HG03095 (cell line): ENCODE results near the gene EFNA1.

ENCODE experiments used
- ATAC-seq: cut with Tn5 transposase; IDR thresholded peaks from one replicate; pipeline ENCODE4 v1.9.1; 2021; ENCODE audit warnings: moderate library complexity; ENCODE audit not compliant: unreplicated experiment

EFNA1 gene, protein sequence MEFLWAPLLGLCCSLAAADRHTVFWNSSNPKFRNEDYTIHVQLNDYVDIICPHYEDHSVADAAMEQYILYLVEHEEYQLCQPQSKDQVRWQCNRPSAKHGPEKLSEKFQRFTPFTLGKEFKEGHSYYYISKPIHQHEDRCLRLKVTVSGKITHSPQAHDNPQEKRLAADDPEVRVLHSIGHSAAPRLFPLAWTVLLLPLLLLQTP

DNA sequence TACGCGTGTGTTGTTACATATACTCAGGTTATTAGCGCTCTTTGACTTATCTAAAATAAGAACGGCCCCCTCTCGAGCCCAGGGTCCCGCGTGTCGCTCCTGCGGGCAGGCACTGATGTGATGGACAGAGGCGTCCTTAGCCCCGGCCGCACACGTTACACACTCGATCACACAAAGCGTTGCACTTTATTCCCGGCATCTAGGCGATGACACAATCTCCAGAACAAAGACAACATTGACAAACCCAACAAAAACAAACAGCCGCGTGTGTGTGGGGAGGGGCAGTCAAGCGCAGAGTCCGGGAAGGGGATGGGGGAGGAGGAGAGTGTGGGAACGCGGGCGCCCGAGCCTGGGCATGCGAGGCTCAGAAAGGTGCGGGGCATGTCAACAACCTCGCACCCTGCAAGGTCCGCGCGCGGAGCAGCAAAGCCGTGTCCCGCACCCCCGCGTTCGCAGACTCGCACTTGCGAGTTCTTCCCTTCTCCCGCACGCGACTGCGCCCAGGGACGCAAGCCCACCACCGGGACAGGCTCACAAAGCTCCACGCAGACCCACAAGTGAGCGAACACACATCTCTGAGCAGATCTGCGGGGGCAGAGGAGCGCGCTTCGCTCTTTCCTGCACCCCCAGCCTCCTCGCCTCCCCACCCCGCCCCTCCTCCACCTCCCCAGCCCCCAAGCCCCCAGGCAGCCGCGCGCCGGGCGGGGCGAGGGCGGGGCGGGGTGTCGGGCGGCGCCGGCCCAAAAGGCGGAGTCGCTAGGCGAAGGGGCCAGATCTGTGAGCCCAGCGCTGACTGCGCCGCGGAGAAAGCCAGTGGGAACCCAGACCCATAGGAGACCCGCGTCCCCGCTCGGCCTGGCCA is at the start of gene EFNA1:
Gene EFNA1 (plus strand): TSS at position 772 of the 862 bp plus-strand sequence. CDS start 102 bp downstream, outside the sequence.
- no peak for ATAC-seq

DNA sequence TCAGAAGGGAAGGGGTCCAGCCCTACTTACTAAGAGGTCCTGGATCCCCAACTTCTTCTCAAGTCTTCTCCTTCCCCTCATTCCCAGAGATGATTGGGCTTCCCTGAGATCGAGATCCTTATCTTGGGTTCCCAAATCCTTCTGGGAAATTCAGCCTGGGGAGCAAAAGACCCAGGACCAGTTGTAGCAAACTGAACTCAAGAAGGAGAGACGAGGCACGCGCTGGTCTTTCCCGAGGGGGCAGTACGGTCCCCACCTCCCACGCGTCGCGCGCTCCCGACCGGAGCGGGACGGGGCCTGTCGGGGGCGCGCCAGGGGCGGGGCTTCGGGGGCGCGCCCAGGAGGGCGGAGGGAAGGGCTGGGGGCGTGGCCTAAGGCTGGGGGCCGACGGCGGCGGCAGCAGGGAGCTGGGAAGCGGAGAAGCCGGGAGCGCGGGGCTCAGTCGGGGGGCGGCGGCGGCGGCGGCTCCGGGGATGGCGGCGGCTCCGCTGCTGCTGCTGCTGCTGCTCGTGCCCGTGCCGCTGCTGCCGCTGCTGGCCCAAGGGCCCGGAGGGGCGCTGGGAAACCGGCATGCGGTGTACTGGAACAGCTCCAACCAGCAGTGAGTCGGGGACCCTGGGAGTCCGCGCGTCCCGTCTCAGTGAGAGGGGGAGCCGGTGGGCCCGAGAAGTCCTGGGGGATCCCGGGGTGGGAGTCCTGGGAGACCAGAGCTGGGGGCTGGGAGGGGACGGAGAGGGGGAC is 49.0 kb upstream of the EFNA1 start, which contains the start of gene EFNA3:
Gene EFNA3 (plus strand): TSS at position 369 of the 741 bp plus-strand sequence. CDS start 105 bp downstream, at position 474.
- ATAC-seq = no peak

DNA sequence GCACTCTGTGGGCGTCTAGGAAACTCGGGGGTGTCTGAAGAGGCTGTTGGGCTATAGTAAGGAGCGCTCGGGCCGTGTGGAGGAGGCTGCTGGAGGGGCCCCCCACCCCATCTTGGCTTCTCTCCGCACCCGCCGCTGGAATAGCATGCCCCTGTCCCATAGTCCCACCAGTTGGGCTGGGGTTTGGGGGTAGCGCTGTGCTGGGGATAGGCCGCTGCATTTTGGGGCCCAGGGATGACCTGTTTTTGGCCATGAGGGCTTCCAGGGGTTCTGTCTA is 48.5 kb upstream of the EFNA1 start:
- ATAC-seq = no peak

DNA sequence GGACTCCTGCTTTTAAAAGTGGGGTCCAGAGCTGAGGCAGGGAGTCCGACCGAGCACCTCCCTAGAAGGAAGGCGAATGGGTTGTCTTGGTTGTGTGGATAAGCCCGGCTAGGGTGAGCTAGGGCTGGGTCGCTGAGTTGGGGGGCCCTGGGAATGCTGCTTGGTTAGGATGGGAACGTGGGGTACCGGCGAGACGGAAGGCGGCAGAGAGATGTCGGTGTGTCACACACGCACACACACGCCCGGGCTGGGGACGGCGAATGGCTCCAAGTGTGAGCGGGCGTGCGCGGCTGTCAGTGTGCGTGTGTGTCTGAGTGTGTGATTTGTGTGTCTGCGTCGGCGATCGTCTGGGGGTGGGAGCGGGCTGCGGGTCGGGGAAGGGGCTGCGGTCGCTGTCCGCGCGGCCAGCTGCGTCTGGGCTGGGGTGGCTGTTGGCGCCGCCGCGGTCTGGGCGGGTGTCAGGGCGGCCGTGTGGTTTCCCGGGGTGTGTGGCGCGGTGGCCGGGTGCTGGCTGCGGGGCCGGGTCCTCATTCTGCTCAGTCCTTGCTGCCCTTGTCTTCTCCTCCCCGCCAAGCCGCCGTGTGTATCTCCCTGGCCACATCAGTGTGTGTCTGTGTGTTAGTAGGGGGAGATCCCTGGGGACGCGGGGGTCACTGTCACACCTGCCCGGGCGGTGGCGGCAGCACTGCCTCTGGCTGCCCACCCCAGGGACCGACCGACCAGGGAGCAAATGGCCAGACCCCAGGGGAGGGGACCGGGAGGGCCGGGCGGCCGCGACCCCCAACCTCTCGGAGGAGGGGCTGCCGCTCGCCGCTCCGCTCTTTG is 48.0 kb upstream of the EFNA1 start:
- no peak for ATAC-seq

DNA sequence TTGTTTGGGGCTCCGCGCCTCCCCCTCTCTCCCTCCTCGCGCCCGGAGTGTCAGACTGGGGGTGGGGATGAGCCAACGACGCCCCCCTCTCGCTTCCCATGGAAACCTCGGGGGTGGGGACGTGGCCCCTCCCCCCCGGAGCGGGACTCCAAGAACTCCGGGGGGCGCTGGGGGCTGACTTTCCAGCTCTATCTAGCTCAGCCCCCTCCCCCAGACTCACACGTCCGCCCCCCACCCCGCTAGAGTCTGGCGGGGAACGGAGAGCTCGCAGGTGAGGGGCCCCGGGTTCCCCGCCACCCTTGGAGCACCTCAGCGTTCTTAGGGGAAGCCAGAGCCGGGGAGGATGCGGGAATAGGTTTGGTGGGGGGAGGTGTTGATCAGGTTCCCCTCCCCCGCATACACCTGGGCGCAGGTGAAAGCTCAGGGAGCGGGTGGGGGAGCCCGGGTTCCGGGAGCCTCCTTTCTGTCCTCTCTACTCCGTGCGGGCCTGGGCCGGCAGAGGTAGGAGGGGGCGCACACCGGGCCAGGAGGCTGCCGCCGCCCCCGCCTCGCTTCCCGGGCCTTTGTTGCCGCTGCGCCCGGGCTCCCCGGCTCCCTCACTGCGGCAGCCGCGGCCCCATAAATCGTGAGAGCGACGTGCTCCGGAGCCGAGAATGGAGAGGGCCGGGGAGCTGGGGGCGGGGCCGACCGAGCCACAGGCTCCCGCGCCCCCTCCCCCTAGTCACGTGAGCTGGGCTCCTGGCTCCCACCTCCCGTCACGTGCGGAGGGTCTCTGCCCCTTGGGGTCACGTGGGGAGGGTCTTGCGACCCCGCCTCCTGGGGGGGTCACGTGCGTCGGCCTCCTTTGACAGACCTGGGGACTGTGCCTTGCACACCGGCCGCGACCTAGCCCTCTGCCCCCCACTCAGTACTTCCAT is 47.1 kb upstream of the EFNA1 start:
- ATAC-seq = no peak

DNA sequence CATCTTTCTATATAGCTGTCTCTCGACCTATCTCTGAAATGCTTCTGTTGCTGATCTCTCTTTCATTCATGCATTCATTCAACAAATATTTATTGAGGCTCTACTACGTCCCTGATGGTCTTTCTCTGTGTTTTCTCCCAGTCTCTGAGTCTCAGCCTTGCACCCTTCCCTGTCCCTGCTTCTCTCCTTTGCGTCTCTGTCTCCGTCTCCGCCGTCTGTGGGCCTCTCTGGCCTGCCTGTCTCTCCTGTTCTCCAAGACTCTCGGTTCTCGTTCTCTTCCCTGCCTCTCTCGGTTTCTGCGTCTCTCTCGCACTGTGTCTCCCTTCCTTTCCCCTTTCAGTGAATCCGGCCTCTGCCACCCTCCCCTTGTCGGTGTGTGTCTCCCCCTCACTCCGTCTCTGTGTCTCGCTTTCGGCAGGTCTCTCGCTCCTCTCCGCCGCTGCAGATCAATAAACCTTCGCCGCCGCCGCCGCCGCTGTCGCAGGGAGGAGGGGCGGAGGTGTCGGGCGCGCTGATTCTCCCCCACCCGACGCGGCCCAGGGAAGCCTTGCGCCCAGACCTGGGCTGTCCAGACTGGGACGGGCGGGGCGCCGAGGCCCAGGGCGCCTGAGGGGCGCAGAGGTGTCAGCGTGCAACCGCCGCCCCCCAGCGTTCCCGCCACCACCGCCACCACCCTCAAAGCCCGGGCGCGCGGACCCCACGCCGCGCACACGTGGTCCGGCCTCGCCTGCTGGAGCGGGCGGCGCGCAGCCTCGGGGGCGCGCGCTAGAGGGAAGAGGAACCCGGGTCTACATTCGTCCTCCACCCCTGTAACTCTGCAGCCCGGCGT is 46.0 kb upstream of the EFNA1 start:
- ATAC-seq = no peak

DNA sequence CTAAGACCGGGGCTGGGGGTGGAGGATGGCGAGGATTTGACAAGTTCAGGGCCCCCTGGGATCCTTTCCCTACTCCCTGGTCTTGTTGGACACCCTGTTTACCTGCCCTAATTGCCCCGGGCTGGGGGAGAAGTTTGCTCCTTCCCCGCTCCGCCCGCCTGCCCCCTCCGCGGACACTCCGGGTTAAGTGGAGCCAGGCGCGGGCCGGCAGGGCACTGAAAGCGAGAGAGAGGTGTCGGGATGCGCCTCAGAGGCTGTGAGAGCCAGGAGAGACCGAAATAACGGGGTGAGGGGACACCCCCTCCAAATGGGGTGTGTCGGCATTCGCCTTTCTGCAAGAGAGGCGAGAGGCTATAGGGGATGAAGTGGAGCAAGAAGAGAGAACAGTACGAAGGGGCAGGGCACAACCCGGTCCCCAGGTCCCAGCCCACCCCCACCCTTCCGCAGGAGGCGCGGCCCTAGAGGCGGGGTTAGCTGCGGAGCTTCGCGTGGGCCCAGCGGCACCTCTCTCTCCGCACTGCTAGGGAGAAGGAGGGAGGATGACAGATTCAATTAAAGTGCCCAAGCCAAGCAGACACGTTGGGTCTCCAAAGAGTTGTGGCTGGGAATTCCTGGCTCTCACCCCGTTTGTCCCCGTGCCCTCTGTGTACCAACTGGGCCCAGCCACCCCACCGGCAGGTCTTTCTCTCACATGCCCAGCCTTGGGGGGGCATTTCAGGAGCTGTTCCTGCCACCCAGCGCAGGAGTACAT is 45.2 kb upstream of the EFNA1 start:
- ATAC-seq = no peak

DNA sequence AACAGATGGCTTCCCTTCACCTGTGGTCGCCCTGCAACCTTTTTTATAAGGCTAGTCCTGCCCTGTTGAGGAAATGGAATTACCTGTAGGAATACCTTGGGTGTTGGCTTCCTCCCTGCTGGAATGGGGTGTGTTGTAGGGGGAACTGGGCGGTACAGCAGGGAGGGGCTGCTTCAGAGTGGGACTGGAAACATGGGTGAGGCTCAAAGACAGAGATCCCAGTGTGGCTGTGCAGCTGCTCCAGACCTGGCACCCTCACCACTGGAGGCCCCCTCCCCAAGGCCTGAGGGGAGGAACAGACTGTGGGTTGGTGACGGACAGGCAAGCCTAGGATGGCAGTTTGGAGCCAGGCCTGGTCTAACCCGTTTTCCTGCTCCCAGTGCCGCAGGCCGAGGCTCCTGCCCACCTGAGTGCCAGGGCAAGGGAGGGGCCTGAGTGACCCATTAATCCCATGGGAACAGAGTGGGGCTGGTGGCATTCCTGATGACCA is 44.6 kb upstream of the EFNA1 start:
- ATAC-seq = no peak

DNA sequence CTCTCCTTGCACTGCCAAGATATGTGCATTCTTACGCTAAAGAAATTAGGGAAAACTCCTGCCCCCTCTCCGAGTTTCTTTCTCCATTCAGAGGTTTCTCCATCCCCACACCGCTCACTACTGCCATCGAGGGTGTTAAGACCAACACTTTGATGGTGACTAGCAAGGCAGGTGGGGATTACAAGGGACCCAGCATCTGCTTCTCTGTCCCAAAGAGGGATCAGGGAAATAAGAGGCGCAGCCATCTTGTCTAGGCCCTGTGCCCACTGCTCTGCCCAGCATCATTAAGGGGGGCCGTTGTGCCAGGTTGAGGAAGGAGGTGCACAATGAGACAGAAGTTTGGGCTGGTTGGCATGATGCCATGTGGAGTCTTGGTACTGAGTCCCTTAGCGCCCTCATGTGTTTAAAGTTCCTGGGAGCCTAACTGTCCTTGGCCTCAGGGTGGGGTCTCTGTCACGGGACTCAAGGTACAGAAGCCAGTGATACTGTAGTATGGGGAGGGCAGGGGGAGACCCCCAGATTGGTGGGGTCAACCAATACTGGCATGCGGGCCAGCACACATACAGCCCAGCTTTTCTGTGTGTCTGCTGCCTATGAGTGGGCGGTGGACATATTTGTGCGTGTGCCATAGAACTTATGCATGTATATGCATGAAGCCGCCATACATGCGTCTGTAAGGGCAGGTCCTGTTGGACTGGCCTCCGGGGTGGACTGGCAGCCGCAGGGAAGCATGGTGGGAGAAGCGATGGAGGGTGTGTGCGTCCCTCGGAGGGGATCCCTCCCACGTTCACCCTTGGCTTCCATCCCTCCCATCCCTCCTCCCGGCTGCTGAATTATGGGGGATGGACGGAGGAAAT is 43.6 kb upstream of the EFNA1 start:
- ATAC-seq = no peak

DNA sequence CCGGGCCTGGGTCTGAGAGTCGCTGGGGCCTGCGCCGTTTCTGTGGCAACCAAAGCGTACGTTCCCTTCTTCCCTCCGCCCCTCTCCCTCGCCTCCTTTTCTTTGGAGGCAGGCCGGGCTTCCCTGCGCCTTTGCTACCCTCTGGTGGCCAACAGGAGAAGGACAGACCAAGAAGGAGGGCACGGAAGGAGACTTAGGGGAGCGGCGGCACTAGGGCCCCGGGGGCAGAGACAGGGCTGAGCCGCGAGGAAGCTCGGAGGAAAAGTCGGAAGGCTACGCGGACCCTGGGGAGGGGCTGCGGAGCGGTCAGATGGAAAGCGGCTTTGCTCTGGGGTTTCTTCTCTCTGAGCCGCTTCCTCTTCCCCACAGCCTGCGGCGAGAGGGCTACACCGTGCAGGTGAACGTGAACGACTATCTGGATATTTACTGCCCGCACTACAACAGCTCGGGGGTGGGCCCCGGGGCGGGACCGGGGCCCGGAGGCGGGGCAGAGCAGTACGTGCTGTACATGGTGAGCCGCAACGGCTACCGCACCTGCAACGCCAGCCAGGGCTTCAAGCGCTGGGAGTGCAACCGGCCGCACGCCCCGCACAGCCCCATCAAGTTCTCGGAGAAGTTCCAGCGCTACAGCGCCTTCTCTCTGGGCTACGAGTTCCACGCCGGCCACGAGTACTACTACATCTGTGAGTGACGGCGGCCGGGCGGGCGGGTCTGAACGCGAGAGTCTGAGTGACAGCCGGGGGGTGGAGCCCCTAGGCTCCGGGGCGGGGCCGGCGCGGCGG is 42.8 kb upstream of the EFNA1 start:
- ATAC-seq = peak; percentile 64

DNA sequence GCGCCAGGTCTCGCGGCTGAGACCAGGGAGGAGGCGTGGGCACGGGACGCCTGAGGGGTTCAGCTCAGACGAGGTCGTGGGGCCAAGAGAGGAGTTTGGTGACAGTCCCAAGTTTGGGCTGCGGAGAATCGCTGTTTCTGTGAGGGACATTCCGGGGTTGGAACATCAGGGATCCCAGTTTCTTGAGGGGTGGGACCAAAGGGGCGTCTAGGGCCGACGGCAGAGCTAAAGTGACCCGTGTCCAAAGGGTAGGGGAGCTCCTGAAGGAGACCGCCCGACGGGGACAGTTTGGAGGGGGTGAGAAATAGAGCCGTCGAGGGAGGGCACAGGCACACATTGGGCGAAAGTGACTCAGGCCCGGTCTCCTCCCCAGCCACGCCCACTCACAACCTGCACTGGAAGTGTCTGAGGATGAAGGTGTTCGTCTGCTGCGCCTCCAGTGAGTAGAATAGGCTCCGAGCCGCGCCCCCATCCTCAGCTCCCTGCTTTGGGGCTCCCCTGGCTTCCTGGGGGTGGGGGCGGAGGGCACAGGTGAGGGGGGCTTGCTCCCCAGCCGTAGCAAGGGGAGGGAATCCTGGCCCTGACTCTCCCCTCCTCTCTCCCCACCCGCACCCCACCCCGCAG is 42.1 kb upstream of the EFNA1 start:
- ATAC-seq = no peak

DNA sequence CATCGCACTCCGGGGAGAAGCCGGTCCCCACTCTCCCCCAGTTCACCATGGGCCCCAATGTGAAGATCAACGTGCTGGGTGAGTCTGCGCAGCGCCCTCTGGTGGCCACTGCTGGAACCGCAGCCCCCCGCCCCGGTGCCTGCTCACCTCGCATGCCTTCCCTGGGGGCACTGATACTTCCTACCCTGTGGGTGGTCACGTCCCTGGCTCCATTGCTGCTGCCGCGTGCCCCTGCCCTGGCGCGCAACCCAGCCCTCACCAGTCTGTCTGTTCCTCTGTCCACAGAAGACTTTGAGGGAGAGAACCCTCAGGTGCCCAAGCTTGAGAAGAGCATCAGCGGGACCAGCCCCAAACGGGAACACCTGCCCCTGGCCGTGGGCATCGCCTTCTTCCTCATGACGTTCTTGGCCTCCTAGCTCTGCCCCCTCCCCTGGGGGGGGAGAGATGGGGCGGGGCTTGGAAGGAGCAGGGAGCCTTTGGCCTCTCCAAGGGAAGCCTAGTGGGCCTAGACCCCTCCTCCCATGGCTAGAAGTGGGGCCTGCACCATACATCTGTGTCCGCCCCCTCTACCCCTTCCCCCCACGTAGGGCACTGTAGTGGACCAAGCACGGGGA is 41.4 kb upstream of the EFNA1 start:
- ATAC-seq = no peak

DNA sequence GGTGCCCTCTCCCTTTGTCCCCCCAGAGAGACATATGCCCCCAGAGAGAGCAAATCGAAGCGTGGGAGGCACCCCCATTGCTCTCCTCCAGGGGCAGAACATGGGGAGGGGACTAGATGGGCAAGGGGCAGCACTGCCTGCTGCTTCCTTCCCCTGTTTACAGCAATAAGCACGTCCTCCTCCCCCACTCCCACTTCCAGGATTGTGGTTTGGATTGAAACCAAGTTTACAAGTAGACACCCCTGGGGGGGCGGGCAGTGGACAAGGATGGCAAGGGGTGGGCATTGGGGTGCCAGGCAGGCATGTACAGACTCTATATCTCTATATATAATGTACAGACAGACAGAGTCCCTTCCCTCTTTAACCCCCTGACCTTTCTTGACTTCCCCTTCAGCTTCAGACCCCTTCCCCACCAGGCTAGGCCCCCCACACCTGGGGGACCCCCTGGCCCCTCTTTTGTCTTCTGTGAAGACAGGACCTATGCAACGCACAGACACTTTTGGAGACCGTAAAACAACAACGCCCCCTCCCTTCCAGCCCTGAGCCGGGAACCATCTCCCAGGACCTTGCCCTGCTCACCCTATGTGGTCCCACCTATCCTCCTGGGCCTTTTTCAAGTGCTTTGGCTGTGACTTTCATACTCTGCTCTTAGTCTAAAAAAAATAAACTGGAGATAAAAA is 40.7 kb upstream of the EFNA1 start:
- ATAC-seq = no peak

DNA sequence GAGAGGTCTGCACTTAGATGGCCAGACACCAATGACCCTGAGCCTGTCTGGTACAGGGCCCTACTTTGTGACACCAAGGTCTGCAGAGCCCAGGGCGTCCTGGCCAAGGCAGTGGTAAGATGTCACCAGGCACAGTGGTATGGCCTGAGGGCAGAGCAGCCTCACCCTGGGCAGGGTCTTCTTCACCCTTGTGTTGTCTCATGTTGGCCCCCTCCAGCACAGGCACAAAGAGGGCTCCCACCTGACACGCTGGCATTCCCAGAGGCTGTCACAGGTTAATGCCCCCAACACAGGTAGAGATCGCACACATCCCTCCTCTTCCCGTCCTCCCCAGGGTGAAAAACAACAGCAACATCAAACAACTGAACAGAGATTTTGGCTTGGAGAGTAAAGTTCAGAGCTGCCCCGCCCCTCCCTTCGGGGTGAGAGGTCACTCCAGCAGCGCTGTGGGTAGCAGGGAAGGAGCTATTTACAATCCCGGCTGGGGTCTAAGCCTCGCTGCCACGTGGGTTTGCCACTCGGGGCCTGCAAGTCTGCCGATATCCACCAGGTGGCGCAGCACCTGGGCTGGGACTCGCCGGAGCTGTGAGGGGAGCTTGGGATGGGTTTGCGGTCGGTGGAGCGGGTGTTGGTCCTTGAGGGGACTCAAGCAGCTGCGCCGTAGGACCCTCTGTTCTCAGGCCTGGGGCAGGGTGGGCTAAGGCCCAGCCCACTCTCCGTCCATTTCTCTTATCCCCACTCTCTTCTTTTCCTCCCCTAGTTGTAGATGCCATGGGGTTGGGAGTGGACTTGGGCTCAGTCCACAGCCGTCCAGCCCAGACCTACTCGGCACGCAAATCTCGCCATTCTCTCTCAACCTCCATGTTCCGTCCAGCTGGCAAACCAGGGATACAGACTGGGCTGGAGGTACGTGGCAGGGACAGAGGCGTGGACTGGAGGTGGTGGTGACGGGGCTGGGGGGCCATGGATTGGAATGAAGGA is 36.3 kb upstream of the EFNA1 start:
- no peak for ATAC-seq
